Stimulated activated CD8-positive, alpha-beta memory T cell treated with anti-CD3 and anti-CD28 coated beads, Interleukin-4, amount 100 ng/mL, for 48 hours (primary cell): ENCODE measurements around the gene LENG1.
"Not testable (repeated sequence)": the region's sequence is repeated elsewhere in the genome, so short reads cannot be mapped to it uniquely, and the experiment has no call there.

Experiments
- DNase-seq: peaks from one replicate; pipeline ENCODE4 v3.0.0-alpha.2; 2020

Gene LENG1

GRCh38 chr19:54189145-54189734 lies 29.7 kb upstream of the LENG1 start, which contains the start of gene MBOAT7:
Gene MBOAT7, minus strand, starts transcription at chr19:54189580. Its CDS starts 1,072 bp downstream, at chr19:54188508.
- DNase-seq, result no peak

GRCh38 chr19:54188215-54188871 lies 28.8 kb upstream of the LENG1 start:
- DNase-seq, result peak; percentile 78

- DNase-seq, result no peak
Measured at GRCh38 chr19:54186934-54187381, 27.4 kb upstream of the LENG1 start.

GRCh38 chr19:54186351-54186750 lies 26.8 kb upstream of the LENG1 start:
- DNase-seq, result no peak

GRCh38 chr19:54183431-54183830 lies 23.9 kb upstream of the LENG1 start:
- no peak for DNase-seq

- DNase-seq, result not testable (repeated sequence)
Measured at GRCh38 chr19:54181894-54182293, 22.4 kb upstream of the LENG1 start.

GRCh38 chr19:54180691-54181091 lies 21.2 kb upstream of the LENG1 start:
- no peak for DNase-seq

- DNase-seq, result no peak
Measured at GRCh38 chr19:54179921-54180461, 20.5 kb upstream of the LENG1 start.

GRCh38 chr19:54179262-54179852 lies 19.8 kb upstream of the LENG1 start:
- DNase-seq, result no peak

- DNase-seq, result peak; percentile 59
Measured at GRCh38 chr19:54178581-54179261, 19.2 kb upstream of the LENG1 start.

- no peak for DNase-seq
Measured at GRCh38 chr19:54173951-54174834, 14.7 kb upstream of the LENG1 start.

- no peak for DNase-seq
Measured at GRCh38 chr19:54173359-54173699, 13.8 kb upstream of the LENG1 start.

GRCh38 chr19:54172471-54173358 lies 13.2 kb upstream of the LENG1 start, which contains the start of gene TMC4:
Gene TMC4, minus strand, starts transcription at chr19:54173160. Its CDS starts 43 bp downstream, at chr19:54173117.
- DNase-seq, result no peak

GRCh38 chr19:54171736-54172431 lies 12.4 kb upstream of the LENG1 start:
- DNase-seq, result not testable (repeated sequence)

- no peak for DNase-seq
Measured at GRCh38 chr19:54169149-54169740, 9.7 kb upstream of the LENG1 start.

- peak; percentile 99 for DNase-seq
Measured at GRCh38 chr19:54168174-54168917, 8.8 kb upstream of the LENG1 start.

GRCh38 chr19:54165222-54165621 lies 5.7 kb upstream of the LENG1 start:
- DNase-seq, result no peak

GRCh38 chr19:54164369-54165068 lies 5.0 kb upstream of the LENG1 start:
- peak; percentile 87 for DNase-seq

- DNase-seq, result no peak
Measured at GRCh38 chr19:54162884-54163283, 3.4 kb upstream of the LENG1 start.
